ENCODE results near the gene CHD2. TPM values are rescaled to one million over a fixed set of nuclear protein-coding genes. Genes with fewer than 3 reads are reported as not detected.
"Not testable (repeated sequence)": the region's sequence is repeated elsewhere in the genome, so short reads cannot be mapped to it uniquely, and the experiment has no call there.

Gene CHD2
- total RNA-seq, 2 experiments from 2014 or later = 129 to 148 TPM

DNA sequence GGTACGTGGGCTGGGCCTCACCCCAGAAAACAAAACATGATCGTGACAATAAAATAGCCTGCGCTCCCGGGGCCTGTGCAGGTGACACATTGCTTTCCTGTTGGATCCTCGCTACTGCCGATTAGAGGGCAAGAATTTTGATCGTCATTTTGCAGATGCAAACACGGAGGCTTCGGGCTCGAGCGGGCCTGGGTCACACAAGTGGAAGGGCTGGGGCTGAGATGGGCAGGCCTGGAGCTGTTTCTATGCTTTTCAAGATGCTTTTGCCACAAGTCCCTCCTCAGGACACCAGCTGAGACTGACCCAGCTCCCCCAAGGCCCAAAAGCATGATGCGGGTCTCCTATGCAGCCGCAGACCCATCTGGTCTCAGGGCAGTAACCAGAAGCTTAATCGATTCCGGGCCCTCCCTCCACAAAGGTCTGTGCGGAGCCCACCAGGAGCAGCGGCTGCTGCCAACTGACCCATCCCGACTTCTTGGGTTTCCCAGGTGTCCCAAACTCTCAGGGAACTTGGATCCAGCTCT lies 158.8 kb downstream of the CHD2 start:
- no peak for DNase-seq
- ChIA-PET POLR2A (no interaction called here), CTCF (interaction anchor here (1.1 to 1.5 kb wide), 2 partner anchors 20 to 1061 kb away, joined by 3 read pairs; no protein-coding TSS in a partner anchor)
- no peaks in the 10 kb centered on the region for H3K9me3 Mint-ChIP-seq
- peaks cover 2% of the 10 kb centered on the region for H3K4me1 Mint-ChIP-seq
- no peaks in the 10 kb centered on the region for H3K36me3 Mint-ChIP-seq (ENCODE audit: low read depth)
- H3K27me3 Mint-ChIP-seq = peaks cover 4% of the 10 kb centered on the region
- H3K4me3 Mint-ChIP-seq = no peak overlapping the region
- H3K27ac Mint-ChIP-seq = no peak overlapping the region

DNA sequence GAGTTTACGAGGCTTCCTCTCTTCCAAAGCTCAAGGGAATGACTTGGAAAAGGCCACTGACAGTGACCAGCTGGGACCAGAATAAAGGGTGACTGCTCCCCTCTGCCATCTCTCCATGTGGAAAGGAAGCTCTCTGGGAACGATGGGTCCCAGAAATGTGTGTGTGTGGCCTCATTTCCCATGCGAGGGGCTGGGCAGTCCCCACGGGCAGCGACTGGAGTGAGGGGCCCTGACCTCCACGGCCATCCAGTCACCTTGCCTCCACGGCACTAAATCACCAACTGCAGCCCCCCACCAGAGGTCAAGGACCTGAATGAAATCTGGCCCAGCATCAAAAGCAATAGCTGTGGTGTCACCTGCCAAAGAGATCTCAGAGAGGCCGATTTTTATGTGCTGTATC lies 159.3 kb downstream of the CHD2 start:
- no peak overlapping the region for H3K4me3 Mint-ChIP-seq
- no peaks in the 10 kb centered on the region for H3K36me3 Mint-ChIP-seq (ENCODE audit: low read depth)
- peaks cover 8% of the 10 kb centered on the region for H3K27me3 Mint-ChIP-seq
- no peaks in the 10 kb centered on the region for H3K9me3 Mint-ChIP-seq
- ChIA-PET POLR2A (no interaction called here), CTCF (interaction anchor here (0.6 kb wide), 1 partner anchor 1880 kb away, joined by 3 read pairs; no protein-coding TSS in a partner anchor)
- DNase-seq = no peak
- peaks cover 2% of the 10 kb centered on the region for H3K4me1 Mint-ChIP-seq
- no peak overlapping the region for H3K27ac Mint-ChIP-seq

DNA sequence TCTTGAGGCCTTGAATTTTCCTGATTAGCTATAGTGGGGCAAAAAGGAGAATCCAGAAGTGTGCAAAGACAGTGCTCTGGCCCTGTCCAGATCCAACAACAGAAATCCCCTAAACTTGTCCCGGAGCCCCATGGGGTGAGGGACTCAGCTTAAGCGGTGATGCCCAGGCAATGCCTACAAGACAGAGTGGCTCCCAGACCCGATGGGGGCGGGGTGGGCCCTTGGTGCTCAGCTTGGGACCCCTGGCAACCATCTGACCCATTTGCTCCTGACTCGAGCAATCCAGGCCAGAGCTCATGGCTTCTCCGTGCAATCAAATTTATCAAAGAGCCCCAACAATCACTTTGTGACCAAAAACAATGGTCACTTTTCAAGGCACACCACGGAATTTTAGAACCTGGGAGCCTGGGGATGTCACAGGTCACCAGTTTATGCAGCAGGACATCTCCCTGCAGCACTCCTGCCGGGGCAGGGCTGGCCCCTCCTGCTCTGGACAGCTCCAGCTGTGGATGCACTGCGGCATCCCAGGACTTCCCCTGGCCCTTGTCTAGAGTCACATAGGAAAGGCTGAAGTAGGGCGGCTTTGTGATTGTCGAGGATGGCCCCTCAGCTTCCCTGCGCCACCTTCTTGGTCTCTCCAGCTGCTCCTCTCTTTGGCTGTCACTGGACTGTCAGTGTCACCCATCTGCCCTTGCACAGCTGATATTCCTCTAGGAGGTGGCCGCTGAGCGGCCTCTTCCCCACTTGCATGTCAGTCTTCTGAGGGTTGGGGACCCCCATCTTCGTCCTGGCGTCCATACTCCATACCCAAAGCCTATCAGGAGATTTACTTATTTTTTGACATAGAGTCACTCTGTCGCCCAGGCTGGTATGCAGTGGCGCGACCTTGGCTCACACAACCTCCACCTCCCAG lies 160.5 kb downstream of the CHD2 start:
- no peak overlapping the region for H3K27ac Mint-ChIP-seq
- CTCF ChIA-PET = no interaction called here
- peaks cover 2% of the 10 kb centered on the region for H3K4me1 Mint-ChIP-seq
- DNase-seq = no peak
- H3K4me3 Mint-ChIP-seq = no peak overlapping the region
- POLR2A ChIA-PET = no interaction called here
- peaks cover 11% of the 10 kb centered on the region for H3K27me3 Mint-ChIP-seq
- H3K9me3 Mint-ChIP-seq = no peaks in the 10 kb centered on the region
- no peaks in the 10 kb centered on the region for H3K36me3 Mint-ChIP-seq (ENCODE audit: low read depth)

DNA sequence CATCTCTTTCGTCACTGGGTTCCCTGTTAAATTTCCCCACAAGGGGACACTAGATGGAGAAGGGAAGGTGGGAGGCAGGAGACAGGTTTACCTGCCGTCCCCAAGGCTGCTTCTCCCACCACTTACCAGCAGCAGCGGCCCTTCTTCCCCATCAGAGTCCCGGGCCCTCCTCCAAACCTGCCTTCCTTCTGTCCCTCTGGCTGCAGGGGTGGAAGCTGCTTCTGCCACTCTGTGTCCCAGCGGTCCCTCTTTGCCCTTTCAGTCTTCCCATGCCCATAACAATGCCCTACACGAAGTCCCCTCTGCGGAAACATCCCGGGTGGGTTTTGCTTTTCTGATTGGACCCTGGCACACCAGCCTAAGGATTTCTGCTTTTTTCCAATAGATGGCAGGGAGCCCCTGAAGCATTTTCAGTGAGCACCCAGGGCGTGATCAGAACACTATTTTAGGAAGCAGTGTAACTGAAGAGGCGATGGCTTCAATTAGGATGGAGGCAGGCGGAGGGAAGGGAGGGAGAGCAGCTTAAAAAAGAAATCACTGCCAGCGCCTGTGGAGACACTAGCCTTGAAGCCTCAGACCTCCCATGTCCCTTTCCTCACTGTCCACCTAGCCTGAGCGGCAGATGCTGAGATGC lies 162.6 kb downstream of the CHD2 start:
- H3K4me1 Mint-ChIP-seq; CTCF ChIA-PET; H3K4me3 Mint-ChIP-seq; H3K9me3 Mint-ChIP-seq; H3K27ac Mint-ChIP-seq; H3K36me3 Mint-ChIP-seq (ENCODE audit: low read depth); POLR2A ChIA-PET; DNase-seq: not testable (repeated sequence)
- peaks cover 11% of the 10 kb centered on the region for H3K27me3 Mint-ChIP-seq

DNA sequence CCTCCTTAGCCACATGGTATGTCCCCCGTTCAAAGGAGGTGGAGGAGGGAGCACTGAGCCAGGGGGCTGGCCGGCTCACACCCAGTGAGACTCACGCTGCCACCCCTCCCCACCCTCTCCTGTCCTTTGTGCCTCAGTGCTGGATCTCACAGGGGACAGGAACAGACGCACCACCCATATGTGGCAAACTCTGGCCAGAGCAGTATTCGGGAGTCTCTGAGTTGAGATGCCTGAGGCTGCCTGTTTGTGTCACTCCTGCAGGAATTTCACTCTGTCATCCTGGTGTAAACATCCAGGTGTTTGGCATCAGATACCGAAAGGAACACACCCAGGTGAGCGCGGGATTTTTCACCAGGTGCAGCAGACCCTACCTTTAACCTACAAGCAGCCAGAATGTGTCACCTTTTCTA lies 163.1 kb downstream of the CHD2 start:
- H3K4me3 Mint-ChIP-seq = no peak overlapping the region
- no peaks in the 10 kb centered on the region for H3K36me3 Mint-ChIP-seq (ENCODE audit: low read depth)
- CTCF ChIA-PET = interaction anchor here (1.4 kb wide), 1 partner anchor 14 kb away, joined by 4 read pairs; no protein-coding TSS in a partner anchor
- peaks cover 12% of the 10 kb centered on the region for H3K27me3 Mint-ChIP-seq
- POLR2A ChIA-PET = no interaction called here
- H3K9me3 Mint-ChIP-seq = no peaks in the 10 kb centered on the region
- H3K4me1 Mint-ChIP-seq = peaks cover 2% of the 10 kb centered on the region
- no peak overlapping the region for H3K27ac Mint-ChIP-seq
- DNase-seq = no peak

DNA sequence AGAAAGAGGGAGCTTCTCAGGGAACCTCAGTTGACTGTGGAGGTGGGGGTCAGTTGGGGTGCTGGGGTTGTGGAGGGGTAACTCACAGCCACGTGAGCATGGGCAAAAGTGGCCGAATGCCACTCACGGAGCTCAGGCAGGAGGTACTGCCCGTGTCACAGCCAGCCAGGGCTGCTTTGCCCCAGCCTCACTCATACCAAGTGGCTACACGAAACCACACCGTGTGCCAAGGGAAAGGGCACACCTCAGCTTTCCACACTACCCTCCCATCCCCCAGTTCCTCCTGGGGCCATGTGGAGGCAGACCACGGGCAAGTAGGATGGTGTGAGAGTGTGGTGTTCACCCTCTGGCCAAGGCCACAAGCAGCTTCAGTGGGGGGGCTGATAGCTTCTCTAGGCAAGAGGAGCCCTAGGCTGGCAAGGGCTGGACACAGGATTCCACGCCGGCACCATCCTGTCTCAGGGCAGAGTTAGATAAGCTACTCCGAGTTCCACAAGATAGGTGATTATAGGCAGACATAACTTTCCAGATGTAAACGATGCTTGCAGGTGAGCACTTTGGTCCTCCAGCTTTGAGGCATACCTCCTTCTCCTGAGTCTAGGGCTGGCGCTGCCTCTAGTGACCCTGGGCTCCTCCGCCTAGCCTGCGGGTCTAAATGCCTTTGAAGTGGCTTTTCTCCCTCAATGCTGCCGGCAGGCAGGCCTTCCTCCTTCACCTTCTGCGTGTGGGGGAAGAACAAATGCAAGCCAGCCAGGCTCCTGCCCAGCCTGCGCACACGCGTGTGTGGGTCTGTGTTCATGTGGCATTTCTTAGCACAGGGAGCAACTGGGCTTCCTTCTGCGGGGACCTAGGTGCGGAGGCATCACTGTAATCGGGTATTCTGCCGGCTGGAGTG lies 163.9 kb downstream of the CHD2 start:
- ChIA-PET CTCF (interaction anchor here (1.4 kb wide), 1 partner anchor 13 kb away, joined by 4 read pairs; no protein-coding TSS in a partner anchor), POLR2A (no interaction called here)
- Mint-ChIP-seq H3K9me3 (no peaks in the 10 kb centered on the region), H3K4me1 (peaks cover 2% of the 10 kb centered on the region), H3K27ac (no peak overlapping the region), H3K4me3 (no peak overlapping the region), H3K27me3 (peaks cover 13% of the 10 kb centered on the region), H3K36me3 (ENCODE audit: low read depth) (no peaks in the 10 kb centered on the region)
- DNase-seq = no peak

DNA sequence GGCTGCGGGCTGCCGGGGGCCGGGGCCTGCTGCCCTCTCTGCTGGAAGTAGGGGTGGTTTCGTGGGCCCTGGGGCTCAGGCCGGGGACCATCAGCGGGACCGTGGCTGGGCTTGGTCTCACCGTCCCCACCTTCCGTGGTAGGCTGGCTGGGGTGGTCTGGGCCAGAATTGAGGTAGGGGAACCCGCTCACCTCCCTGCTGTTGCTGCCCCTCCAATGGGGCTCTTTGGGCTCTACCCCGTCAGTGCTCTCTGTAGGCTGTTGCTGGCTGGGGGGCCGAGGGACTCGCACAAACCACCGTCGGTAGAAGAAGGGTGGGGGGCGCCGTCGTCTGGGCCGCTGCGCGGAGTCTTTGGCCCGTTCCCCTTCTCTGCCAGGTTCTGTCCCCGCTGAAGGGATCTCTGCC lies 165.5 kb downstream of the CHD2 start:
- H3K27ac Mint-ChIP-seq = no peak overlapping the region
- peaks cover 2% of the 10 kb centered on the region for H3K4me1 Mint-ChIP-seq
- DNase-seq = no peak
- no peaks in the 10 kb centered on the region for H3K36me3 Mint-ChIP-seq (ENCODE audit: low read depth)
- H3K9me3 Mint-ChIP-seq = no peaks in the 10 kb centered on the region
- H3K4me3 Mint-ChIP-seq = no peak overlapping the region
- peaks cover 21% of the 10 kb centered on the region for H3K27me3 Mint-ChIP-seq
- ChIA-PET CTCF (interaction anchor here (1.1 kb wide), 1 partner anchor 1026 kb away, joined by 4 read pairs; no protein-coding TSS in a partner anchor), POLR2A (no interaction called here)

DNA sequence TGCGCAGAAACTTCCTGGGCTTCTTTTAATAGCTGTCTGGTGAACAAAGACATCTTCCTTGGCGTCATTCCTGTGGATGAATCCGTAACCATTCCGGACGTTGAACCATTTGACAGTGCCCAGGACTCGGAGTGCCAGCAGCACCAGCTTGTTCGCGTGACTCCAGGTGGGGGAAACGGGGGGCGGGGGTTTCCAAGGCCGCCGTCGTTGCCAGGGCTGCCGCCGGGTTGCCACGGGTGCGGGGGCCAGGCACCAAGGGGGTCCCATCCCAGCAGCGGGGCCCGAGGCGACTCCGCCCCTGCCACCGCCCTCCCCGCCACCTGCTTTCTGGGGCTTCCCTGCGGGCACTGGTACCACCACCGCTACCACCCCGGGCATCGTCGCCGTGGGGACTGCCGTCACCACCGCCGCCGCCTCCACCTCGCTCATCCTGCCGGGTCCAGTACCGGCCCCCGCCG lies 166.1 kb downstream of the CHD2 start:
- H3K4me3 Mint-ChIP-seq = no peak overlapping the region
- ChIA-PET CTCF (no interaction called here), POLR2A (no interaction called here)
- H3K4me1 Mint-ChIP-seq = peaks cover 2% of the 10 kb centered on the region
- H3K36me3 Mint-ChIP-seq (ENCODE audit: low read depth) = no peaks in the 10 kb centered on the region
- no peak overlapping the region for H3K27ac Mint-ChIP-seq
- H3K9me3 Mint-ChIP-seq = no peaks in the 10 kb centered on the region
- DNase-seq = no peak
- peaks cover 27% of the 10 kb centered on the region for H3K27me3 Mint-ChIP-seq

DNA sequence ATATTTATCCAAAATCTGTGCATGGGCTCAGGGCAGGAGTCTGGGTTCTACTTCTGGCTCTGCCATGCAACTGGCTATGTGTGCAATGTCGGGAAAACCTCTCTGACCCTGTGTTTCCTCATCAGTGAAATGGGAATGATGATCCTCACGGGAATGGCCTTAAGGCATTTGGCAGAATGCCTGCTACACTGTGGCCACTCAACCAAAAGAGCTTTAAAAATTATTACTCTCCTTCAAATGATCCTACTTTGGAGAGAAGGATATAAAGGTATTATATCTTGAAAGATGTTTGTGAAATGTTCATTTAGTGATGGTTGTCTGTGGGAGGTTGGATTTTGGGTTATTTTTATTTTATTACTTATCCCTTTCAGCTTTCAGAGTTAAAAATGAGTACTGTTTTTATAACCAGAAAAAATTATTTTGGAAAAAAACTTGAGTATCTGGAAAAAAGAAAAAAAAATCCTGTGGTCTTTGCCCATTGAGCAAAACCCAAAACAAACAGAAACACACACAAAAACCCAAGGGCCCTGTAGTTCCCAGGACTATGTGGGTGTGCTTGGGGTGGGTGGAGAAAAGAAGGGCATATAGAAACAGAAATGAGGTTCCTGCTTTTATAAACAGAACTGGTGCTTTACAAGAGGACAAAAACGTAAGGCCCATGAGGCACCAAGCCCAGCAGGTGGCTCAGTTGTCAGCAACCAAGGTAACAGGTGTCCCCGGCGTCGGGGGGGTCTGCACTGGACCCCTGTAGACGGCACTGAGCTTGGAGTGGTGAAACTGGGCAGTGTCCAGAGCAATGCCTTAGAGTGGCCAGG lies 166.9 kb downstream of the CHD2 start:
- Mint-ChIP-seq H3K9me3 (no peaks in the 10 kb centered on the region), H3K4me3 (no peak overlapping the region), H3K27ac (no peak overlapping the region), H3K4me1 (peaks cover 4% of the 10 kb centered on the region), H3K27me3 (peaks cover 35% of the 10 kb centered on the region), H3K36me3 (ENCODE audit: low read depth) (no peaks in the 10 kb centered on the region)
- no peak for DNase-seq
- POLR2A ChIA-PET = no interaction called here
- CTCF ChIA-PET = no interaction called here

DNA sequence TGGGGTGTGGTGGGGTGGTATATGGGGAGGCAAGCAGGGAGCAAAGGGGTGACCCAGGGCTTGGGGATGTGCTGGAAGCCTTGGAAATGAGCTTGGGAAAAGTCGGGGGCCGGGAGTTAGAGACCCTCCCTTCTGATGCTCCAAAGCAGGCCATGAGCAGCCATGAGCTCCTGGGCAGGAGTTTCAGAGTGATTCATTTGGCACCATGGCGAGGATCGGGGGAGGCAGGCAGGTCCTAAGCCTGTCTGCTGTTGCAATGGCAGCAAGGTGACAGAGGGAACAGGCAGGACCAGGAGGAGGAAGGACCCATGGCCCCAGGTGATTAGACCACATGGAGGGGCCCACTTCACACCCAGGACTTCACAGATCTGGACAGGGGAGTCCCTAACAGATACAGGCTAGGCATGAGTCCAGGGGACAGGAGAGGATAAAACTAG lies 167.5 kb downstream of the CHD2 start:
- no peaks in the 10 kb centered on the region for H3K9me3 Mint-ChIP-seq
- no peaks in the 10 kb centered on the region for H3K36me3 Mint-ChIP-seq (ENCODE audit: low read depth)
- no peak overlapping the region for H3K27ac Mint-ChIP-seq
- ChIA-PET CTCF (interaction anchor here (0.6 kb wide), 1 partner anchor 50 kb away, joined by 3 read pairs; no protein-coding TSS in a partner anchor), POLR2A (no interaction called here)
- DNase-seq = no peak
- H3K4me1 Mint-ChIP-seq = peaks cover 5% of the 10 kb centered on the region
- H3K4me3 Mint-ChIP-seq = no peak overlapping the region
- H3K27me3 Mint-ChIP-seq = peaks cover 38% of the 10 kb centered on the region

DNA sequence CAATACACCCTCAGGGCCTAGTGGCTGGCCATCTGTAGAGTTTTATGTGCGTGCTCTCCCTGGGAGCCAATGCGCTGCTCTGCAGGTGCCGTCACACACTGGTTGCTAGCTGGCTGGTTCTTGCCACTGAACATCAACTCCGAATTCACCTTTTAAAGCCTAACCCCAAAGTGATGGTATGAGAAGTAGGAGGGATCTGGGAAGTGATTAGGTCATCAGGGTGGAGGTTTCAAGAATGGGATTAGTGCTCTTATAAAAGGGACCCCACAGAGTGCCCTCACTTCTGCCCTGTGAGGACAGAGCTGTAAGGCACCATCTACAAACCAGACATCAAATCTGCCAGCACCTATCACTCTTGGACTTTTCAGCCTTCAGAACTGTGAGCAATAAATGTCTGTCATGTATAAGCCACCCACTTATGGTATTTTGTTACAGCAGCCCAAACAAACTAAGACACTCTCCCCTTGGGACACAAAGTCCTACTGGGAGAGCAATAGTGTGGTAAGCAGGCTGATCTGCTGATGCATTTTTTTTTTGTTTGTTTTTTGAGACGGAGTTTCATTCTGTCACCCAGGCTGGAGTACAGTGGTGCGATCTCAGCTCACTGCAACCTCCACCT lies 168.6 kb downstream of the CHD2 start:
- CTCF ChIA-PET = no interaction called here
- H3K9me3 Mint-ChIP-seq = no peaks in the 10 kb centered on the region
- no peak overlapping the region for H3K4me3 Mint-ChIP-seq
- POLR2A ChIA-PET = no interaction called here
- no peak for DNase-seq
- H3K36me3 Mint-ChIP-seq (ENCODE audit: low read depth) = no peaks in the 10 kb centered on the region
- peaks cover 43% of the 10 kb centered on the region for H3K27me3 Mint-ChIP-seq
- peaks cover 9% of the 10 kb centered on the region for H3K4me1 Mint-ChIP-seq
- no peak overlapping the region for H3K27ac Mint-ChIP-seq

Measured in activated CD4-positive, alpha-beta T cell treated with anti-CD3 and anti-CD28 coated beads, Interleukin-2, amount 10 ng/mL, durations not matched to agents 7 days and 5 days (primary cell).